ENCODE results near the gene BRCA1.
"Not testable (repeated sequence)": the region's sequence is repeated elsewhere in the genome, so short reads cannot be mapped to it uniquely, and the experiment has no call there.

BRCA1 gene

GRCh38 chr17:43068570-43069367 is 56.4 kb downstream of the BRCA1 start:
- DNase-seq: no peak

GRCh38 chr17:43062984-43063638 is 62.1 kb downstream of the BRCA1 start:
- no peak for DNase-seq

- DNase-seq: no peak
Observed at GRCh38 chr17:43056051-43056450, 69.1 kb downstream of the BRCA1 start.

GRCh38 chr17:43053008-43053407 is 72.2 kb downstream of the BRCA1 start:
- not testable (repeated sequence) for DNase-seq

- DNase-seq: no peak
Observed at GRCh38 chr17:43051969-43052368, 73.2 kb downstream of the BRCA1 start.

- DNase-seq: no peak
Observed at GRCh38 chr17:43044024-43044423, 81.1 kb downstream of the BRCA1 start.

- no peak for DNase-seq
Observed at GRCh38 chr17:43043307-43043706, 81.9 kb downstream of the BRCA1 start.

GRCh38 chr17:43042025-43042628 is 83.0 kb downstream of the BRCA1 start:
- DNase-seq: no peak

- no peak for DNase-seq
Observed at GRCh38 chr17:43040655-43041054, 84.5 kb downstream of the BRCA1 start.

- no peak for DNase-seq
Observed at GRCh38 chr17:43039646-43040045, 85.5 kb downstream of the BRCA1 start.

- DNase-seq: no peak
Observed at GRCh38 chr17:43034894-43035293, 90.3 kb downstream of the BRCA1 start.

GRCh38 chr17:43033948-43034881 is 90.9 kb downstream of the BRCA1 start:
- DNase-seq: peak in 1 of 2 donors; percentile 32

- no peak for DNase-seq
Observed at GRCh38 chr17:43031666-43032065, 93.5 kb downstream of the BRCA1 start.

GRCh38 chr17:43030137-43030767 is 94.9 kb downstream of the BRCA1 start:
- DNase-seq: no peak

- DNase-seq: no peak
Observed at GRCh38 chr17:43028221-43028861, 96.8 kb downstream of the BRCA1 start.

GRCh38 chr17:43027091-43028032 is 97.8 kb downstream of the BRCA1 start:
- DNase-seq: no peak

- no peak for DNase-seq
Observed at GRCh38 chr17:43026595-43026994, 98.6 kb downstream of the BRCA1 start.

GRCh38 chr17:43025766-43026537 is 99.2 kb downstream of the BRCA1 start:
- no peak for DNase-seq

- no peak for DNase-seq
Observed at GRCh38 chr17:43025290-43025657, 99.9 kb downstream of the BRCA1 start.

All from hippocampal formation (tissue), 2 donors.